GM12878 (cell line): ENCODE measurements around the gene NIPAL4. TPM values are rescaled to one million over a fixed set of nuclear protein-coding genes. Genes with fewer than 3 reads are reported as not detected.

Experiments
- CHD1 ChIP-seq: IDR thresholded peaks from 2 replicates; pipeline ENCODE4 v1.6.1; 2012; ENCODE audit warnings: low read depth, low read length, improper control_type of control experiment
- EZH2 ChIP-seq: IDR thresholded peaks from 2 replicates; pipeline ENCODE4 v1.6.1; 2012; ENCODE audit warnings: low read depth, mild to moderate bottlenecking, control low read depth, inconsistent platforms, low read length, borderline replicate concordance; ENCODE audit not compliant: control insufficient read depth
- FOS ChIP-seq: IDR thresholded peaks from 3 replicates; pipeline ENCODE4 v1.6.1; 2011; ENCODE audit warnings: borderline replicate concordance; ENCODE audit not compliant: insufficient read length; ENCODE audit errors: extremely low read depth
- GATAD2B ChIP-seq: fragments of 450-650 bp; conservative IDR thresholded peaks from 2 replicates; pipeline ENCODE4 v1.6.1; 2017; ENCODE audit warnings: low read depth, mild to moderate bottlenecking, moderate library complexity
- IRF4 ChIP-seq: IDR thresholded peaks from 2 replicates; pipeline ENCODE4 v1.6.1; 2011; ENCODE audit warnings: low read depth, low read length
- MAX ChIP-seq: IDR thresholded peaks from 2 replicates; pipeline ENCODE4 v1.6.1; 2012; ENCODE audit warnings: low read depth, low read length, improper control_type of control experiment
- NR2C2 ChIP-seq: IDR thresholded peaks from 2 replicates; pipeline ENCODE4 v1.6.1; 2011; ENCODE audit warnings: borderline replicate concordance, low read depth; ENCODE audit not compliant: control insufficient read depth, insufficient read length
- NR2F1 ChIP-seq: fragments of 450-650 bp; conservative IDR thresholded peaks from 2 replicates; pipeline ENCODE4 v1.6.1; 2017; ENCODE audit warnings: mild to moderate bottlenecking
- POLR2AphosphoS5 ChIP-seq: IDR thresholded peaks from 2 replicates; pipeline ENCODE4 v1.6.1; 2011; ENCODE audit warnings: mild to moderate bottlenecking, low read length, inconsistent platforms
- STAT3 ChIP-seq: IDR thresholded peaks from 2 replicates; pipeline ENCODE4 v1.6.1; 2011; ENCODE audit warnings: low read depth, low read length, improper control_type of control experiment
- SUPT20H ChIP-seq: IDR thresholded peaks from 2 replicates; pipeline ENCODE4 v1.6.1; 2011; ENCODE audit warnings: low read depth, mild to moderate bottlenecking, low read length, moderate library complexity, borderline replicate concordance; ENCODE audit not compliant: control insufficient read depth
- ZBTB33 ChIP-seq: fragments of 450-650 bp; IDR thresholded peaks from 2 replicates; pipeline ENCODE4 v1.6.1; 2017; ENCODE audit warnings: mild to moderate bottlenecking
- ZBTB40 ChIP-seq: fragments of 450-650 bp; IDR thresholded peaks from 2 replicates; pipeline ENCODE4 v1.6.1; 2016; ENCODE audit warnings: mild to moderate bottlenecking, moderate library complexity, borderline replicate concordance
- ZNF592 ChIP-seq: fragments of 450-650 bp; IDR thresholded peaks from 2 replicates; pipeline ENCODE4 v1.6.1; 2017; ENCODE audit warnings: mild to moderate bottlenecking, moderate library complexity
- ZSCAN29 ChIP-seq: fragments of 450-650 bp; IDR thresholded peaks from 2 replicates; pipeline ENCODE4 v1.6.1; 2017; ENCODE audit warnings: mild to moderate bottlenecking, moderate library complexity
- polyA plus RNA-seq, 11 experiments: library from polyadenylated mRNA; depleted of rRNA in 4 of 11; unstranded in 6 of 11; stranded (reverse) in 5 of 11; fragments of >200 nt; fragmentation: Nextera tagmentation in 4 of 11; fragmentation: Illumina TruSeq in 1 of 11; extraction: Ambion mirVana in 4 of 11; extraction: Trizol in 1 of 11; gene quantifications; 1 replicate in 1 of 11; 2 replicates in 10 of 11; pipeline versions ENCODE4 v1.2.1 to v1.2.3, GENCODE V29; 2011 to 2016; ENCODE audit warnings: inconsistent platforms in 2 of 11, missing spikeins in 2 of 11, low read depth in 1 of 11
- total RNA-seq, 4 experiments: library from RNA; depleted of rRNA in 3 of 4; stranded (reverse); fragments of >200 nt in 3 of 4; fragmentation: Illumina TruSeq in 1 of 4; extraction: Trizol in 1 of 4; gene quantifications; 2 replicates each; pipeline versions ENCODE4 v1.2.1 to v1.2.3, GENCODE V29; 2013 to 2021
- TF ChIP-seq, protein P1 (sequence below): fragments of 450-650 bp; conservative IDR thresholded peaks from 2 replicates; pipeline ENCODE4 v1.6.1; 2017; ENCODE audit warnings: mild to moderate bottlenecking, moderate library complexity

Gene NIPAL4
- total and polyA plus RNA-seq, 10 of the 15 experiments (the other 5 are each of a cell fraction or from before 2014, with no cell fraction given) = 0.11 to 15.5 (median 5.9) TPM

- no peak for TF ChIP-seq ZSCAN29
- no peak for TF ChIP-seq ZBTB40
- TF ChIP-seq EZH2 = no peak
- TF ChIP-seq ZBTB33 = no peak
- 0 out of 2 replicates have a peak, but pooled peaks have one; percentile 28 for TF ChIP-seq GATAD2B
- TF ChIP-seq IRF4 = 0 out of 2 replicates have a peak, but pooled peaks have one; percentile 79
- TF ChIP-seq NR2C2 = no peak
- TF ChIP-seq STAT3 = no peak
- TF ChIP-seq, protein P1, sequence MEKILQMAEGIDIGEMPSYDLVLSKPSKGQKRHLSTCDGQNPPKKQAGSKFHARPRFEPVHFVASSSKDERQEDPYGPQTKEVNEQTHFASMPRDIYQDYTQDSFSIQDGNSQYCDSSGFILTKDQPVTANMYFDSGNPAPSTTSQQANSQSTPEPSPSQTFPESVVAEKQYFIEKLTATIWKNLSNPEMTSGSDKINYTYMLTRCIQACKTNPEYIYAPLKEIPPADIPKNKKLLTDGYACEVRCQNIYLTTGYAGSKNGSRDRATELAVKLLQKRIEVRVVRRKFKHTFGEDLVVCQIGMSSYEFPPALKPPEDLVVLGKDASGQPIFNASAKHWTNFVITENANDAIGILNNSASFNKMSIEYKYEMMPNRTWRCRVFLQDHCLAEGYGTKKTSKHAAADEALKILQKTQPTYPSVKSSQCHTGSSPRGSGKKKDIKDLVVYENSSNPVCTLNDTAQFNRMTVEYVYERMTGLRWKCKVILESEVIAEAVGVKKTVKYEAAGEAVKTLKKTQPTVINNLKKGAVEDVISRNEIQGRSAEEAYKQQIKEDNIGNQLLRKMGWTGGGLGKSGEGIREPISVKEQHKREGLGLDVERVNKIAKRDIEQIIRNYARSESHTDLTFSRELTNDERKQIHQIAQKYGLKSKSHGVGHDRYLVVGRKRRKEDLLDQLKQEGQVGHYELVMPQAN = no peak
- no peak for TF ChIP-seq FOS
- TF ChIP-seq POLR2AphosphoS5 = 0 out of 2 replicates have a peak, but pooled peaks have one; percentile 48
- TF ChIP-seq SUPT20H = no peak
- no peak for TF ChIP-seq CHD1
- TF ChIP-seq ZNF592 = no peak
- TF ChIP-seq NR2F1 = 0 out of 2 replicates have a peak, but pooled peaks have one; percentile 43
- TF ChIP-seq MAX = peak; percentile 57; the same call in 1 of the 2 replicates
Measured at GRCh38 chr5:157502143-157502647, 42.2 kb downstream of the NIPAL4 start (continued).
